OCI-LY7 (cell line): ENCODE results near the gene CTDSPL. TPM values are rescaled to one million over a fixed set of nuclear protein-coding genes. Genes with fewer than 3 reads are reported as not detected.

Source experiments
- BruUV-seq: library from RNA; stranded (reverse); fragments of 400-500 nt; replicated peaks from 2 replicates; lab custom pipeline; 2021; lab: Mats Ljungman, UMichigan
- CTCF ChIA-PET: fragments of 300-600 bp; sonication (Branson Sonifier 250); formaldehyde crosslinking; loops from one replicate; lab custom pipeline; 2022; ENCODE audit warnings: antibody characterized with exemption; ENCODE audit not compliant: unreplicated experiment; lab: Charles Lee
- POLR2A ChIA-PET: fragments of 300-600 bp; sonication (Branson Sonifier 250); formaldehyde crosslinking; loops from one replicate; lab custom pipeline; 2022; ENCODE audit warnings: antibody characterized with exemption; lab: Charles Lee
- DNase-seq: peaks from one replicate; pipeline ENCODE4 v3.0.0-alpha.2; 2015; ENCODE audit warnings: low spot score
- H2AFZ ChIP-seq: fragments of 200-600 bp; sonication (generic), shearing (Covaris generic); 2 replicates; pipeline ENCODE4 v1.6.1; 2014; ENCODE audit warnings: mild to moderate bottlenecking, antibody characterized with exemption, low read length, moderate library complexity
- H3K27ac ChIP-seq: fragments of 200-600 bp; sonication (generic); 2 replicates; pipeline ENCODE4 v1.5.1; 2014; ENCODE audit warnings: mixed run types, low read depth, mild to moderate bottlenecking, moderate library complexity, low read length, inconsistent platforms; ENCODE audit not compliant: poor library complexity, severe bottlenecking
- H3K36me3 ChIP-seq: fragments of 200-600 bp; sonication (generic); 2 replicates; pipeline ENCODE4 v1.6.1; 2014; ENCODE audit warnings: mild to moderate bottlenecking, antibody characterized with exemption, low read length, moderate library complexity, mixed read lengths; ENCODE audit not compliant: insufficient read depth
- H3K4me1 ChIP-seq: fragments of 200-600 bp; sonication (generic); 2 replicates; pipeline ENCODE4 v1.5.1; 2014; ENCODE audit warnings: mild to moderate bottlenecking, low read length; ENCODE audit not compliant: insufficient read depth, poor library complexity, severe bottlenecking
- H3K4me2 ChIP-seq: fragments of 200-600 bp; sonication (generic); 2 replicates; pipeline ENCODE4 v1.6.1; 2014; ENCODE audit warnings: mild to moderate bottlenecking, low read length
- H3K4me3 ChIP-seq: fragments of 200-600 bp; sonication (generic); 2 replicates; pipeline ENCODE4 v1.5.1; 2014; ENCODE audit warnings: mild to moderate bottlenecking, low read depth, low read length; ENCODE audit not compliant: poor library complexity, severe bottlenecking
- H3K79me2 ChIP-seq: fragments of 200-600 bp; sonication (generic); 2 replicates; pipeline ENCODE4 v1.6.1; 2016; ENCODE audit warnings: low read depth, mild to moderate bottlenecking, low read length, moderate library complexity, mixed read lengths; ENCODE audit not compliant: insufficient read depth
- H3K9me2 ChIP-seq: fragments of 200-600 bp; sonication (generic); 2 replicates; pipeline ENCODE4 v1.6.1; 2016; ENCODE audit warnings: mild to moderate bottlenecking, low read length, mixed read lengths; ENCODE audit not compliant: insufficient read depth
- H3K9me3 ChIP-seq: fragments of 200-600 bp; sonication (generic); 2 replicates; pipeline ENCODE4 v1.6.1; 2014; ENCODE audit warnings: mild to moderate bottlenecking, mixed run types, low read length, mixed read lengths
- H4K20me1 ChIP-seq: fragments of 200-600 bp; sonication (generic); 2 replicates; pipeline ENCODE4 v1.6.1; 2014; ENCODE audit warnings: mild to moderate bottlenecking, antibody characterized with exemption, low read length, moderate library complexity, mixed read lengths; ENCODE audit not compliant: insufficient read depth
- EZH2phosphoT487 ChIP-seq: fragments of 200-600 bp; sonication (generic); IDR thresholded peaks from 2 replicates; pipeline ENCODE4 v1.6.1; 2018; ENCODE audit warnings: low read depth, borderline replicate concordance, mild to moderate bottlenecking, mixed run types, antibody characterized with exemption, low read length, moderate library complexity, mixed read lengths
- intact Hi-C: fragments of 100-400 bp; cut with micrococcal nuclease; formaldehyde crosslinking; loops from one replicate; pipeline ENCODE4 v1.10.0; 2022; ENCODE audit not compliant: unreplicated experiment
- total RNA-seq, 2 experiments: library from RNA; depleted of rRNA in 1 of 2; stranded (reverse); fragments of >200 nt in 1 of 2; shearing (Covaris generic) in 1 of 2; gene quantifications; 2 replicates each; pipeline ENCODE4 v1.2.3, GENCODE V29; 2014 to 2022
- TF ChIP-seq, protein P1 (sequence below): fragments of 200-600 bp; sonication (generic); conservative IDR thresholded peaks from 2 replicates; pipeline ENCODE4 v1.5.1; 2014; ENCODE audit warnings: mild to moderate bottlenecking, antibody characterized with exemption, low read length, moderate library complexity, mixed read lengths

The CTDSPL gene
- total RNA-seq, 2 experiments from 2014 or later, result 0.38 TPM; not detected in 1

DNA sequence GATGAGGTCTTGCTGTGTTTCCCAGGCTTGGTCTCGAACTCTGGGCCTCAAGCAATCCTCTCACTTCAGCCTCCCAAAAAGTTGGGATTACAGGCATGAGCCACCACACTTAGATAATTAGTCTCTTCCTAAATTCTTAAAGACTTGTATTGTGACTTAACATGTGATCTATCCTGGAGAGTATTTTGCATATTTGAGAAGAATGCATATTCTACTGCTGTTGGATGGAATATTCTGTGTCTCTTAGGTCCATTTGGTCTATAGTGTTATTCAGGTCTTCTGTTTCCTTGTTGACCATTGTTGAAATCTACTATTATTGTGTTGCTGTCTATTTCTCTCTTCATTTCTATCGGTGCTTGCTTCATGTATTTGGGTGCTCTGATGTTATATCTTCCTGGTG lies 68.8 kb downstream of the CTDSPL start:
- no peak overlapping the region for H3K27ac ChIP-seq
- no peak overlapping the region for H3K4me2 ChIP-seq
- H3K9me3 ChIP-seq, result no peaks in the 10 kb centered on the region
- no TSS peak for BruUV-seq
- POLR2A ChIA-PET, result no interaction called here
- H3K79me2 ChIP-seq, result no peaks in the 10 kb centered on the region
- H2AFZ ChIP-seq, result no peak overlapping the region
- DNase-seq, result no peak
- CTCF ChIA-PET, result interaction anchor here (1.1 kb wide), 1 partner anchor 11 kb away, joined by 8 read pairs; no protein-coding TSS in a partner anchor
- intact Hi-C loops, result no loop called here
- no peaks in the 10 kb centered on the region for H3K9me2 ChIP-seq
- H3K36me3 ChIP-seq, result no peaks in the 10 kb centered on the region
- TF ChIP-seq, protein P1, sequence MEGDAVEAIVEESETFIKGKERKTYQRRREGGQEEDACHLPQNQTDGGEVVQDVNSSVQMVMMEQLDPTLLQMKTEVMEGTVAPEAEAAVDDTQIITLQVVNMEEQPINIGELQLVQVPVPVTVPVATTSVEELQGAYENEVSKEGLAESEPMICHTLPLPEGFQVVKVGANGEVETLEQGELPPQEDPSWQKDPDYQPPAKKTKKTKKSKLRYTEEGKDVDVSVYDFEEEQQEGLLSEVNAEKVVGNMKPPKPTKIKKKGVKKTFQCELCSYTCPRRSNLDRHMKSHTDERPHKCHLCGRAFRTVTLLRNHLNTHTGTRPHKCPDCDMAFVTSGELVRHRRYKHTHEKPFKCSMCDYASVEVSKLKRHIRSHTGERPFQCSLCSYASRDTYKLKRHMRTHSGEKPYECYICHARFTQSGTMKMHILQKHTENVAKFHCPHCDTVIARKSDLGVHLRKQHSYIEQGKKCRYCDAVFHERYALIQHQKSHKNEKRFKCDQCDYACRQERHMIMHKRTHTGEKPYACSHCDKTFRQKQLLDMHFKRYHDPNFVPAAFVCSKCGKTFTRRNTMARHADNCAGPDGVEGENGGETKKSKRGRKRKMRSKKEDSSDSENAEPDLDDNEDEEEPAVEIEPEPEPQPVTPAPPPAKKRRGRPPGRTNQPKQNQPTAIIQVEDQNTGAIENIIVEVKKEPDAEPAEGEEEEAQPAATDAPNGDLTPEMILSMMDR, result no peak
- TF ChIP-seq EZH2phosphoT487, result no peak
- H4K20me1 ChIP-seq, result no peaks in the 10 kb centered on the region
- no peak overlapping the region for H3K4me3 ChIP-seq
- peaks cover 6% of the 10 kb centered on the region for H3K4me1 ChIP-seq

DNA sequence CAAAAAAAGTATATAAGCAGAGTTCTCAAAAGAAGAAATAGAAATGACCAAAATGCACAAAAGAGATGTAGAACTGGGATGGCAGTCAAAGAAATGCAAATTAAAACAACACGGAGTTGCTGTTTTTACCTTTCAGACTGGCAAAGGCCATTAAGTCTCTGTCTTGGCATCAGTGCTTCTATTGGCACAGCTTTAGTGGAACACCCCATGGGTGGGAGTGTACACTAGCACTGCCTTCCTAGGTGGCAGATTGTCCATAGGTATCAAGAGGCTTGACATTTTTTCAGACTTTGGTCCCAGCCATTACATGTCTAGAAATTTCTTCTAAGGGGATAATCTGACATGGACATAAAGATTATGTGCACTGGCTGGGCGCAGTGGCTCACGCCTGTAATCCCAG lies 70.8 kb downstream of the CTDSPL start:
- TF ChIP-seq, protein P1, result no peak
- TF ChIP-seq EZH2phosphoT487, result no peak

DNA sequence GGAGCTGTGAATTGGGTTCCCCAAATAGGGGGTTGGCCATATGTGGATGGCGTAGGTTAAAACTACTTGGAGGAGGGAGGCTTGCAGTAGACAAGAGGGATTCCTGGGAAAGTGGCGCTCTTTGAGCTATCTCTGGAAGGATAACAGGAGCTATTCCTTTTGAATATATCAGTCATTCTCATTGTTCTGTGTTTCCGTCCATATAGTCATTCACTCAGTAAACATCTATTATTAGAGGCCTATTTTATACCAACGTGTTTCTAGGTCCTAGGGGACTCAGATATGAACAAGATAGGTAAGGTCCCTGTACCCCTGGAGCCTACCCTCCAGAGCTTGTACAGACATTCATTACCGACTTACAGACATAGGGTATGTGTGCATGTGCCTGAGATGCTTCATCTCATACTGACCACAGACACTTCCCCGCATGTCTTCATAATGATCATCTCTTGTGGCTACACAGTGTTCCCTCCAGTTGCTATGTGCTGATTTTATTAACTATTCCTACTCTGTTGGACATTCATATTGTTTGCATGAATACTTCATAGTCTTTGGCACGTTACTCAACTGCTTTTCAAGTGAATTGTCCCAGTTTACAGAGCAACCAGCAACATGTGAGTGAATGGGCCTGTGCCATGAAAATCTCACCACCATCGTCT lies 73.1 kb downstream of the CTDSPL start:
- ChIA-PET POLR2A (no interaction called here), CTCF (no interaction called here)
- TF ChIP-seq, protein P1, result no peak
- TF ChIP-seq EZH2phosphoT487, result no peak
- Histone ChIP-seq H2AFZ (peak overlapping the region; percentile 64), H3K4me3 (no peak overlapping the region), H3K79me2 (no peaks in the 10 kb centered on the region), H3K9me2 (no peaks in the 10 kb centered on the region), H3K36me3 (no peaks in the 10 kb centered on the region), H3K4me2 (no peak overlapping the region), H3K27ac (no peak overlapping the region), H4K20me1 (no peaks in the 10 kb centered on the region), H3K4me1 (peaks cover 9% of the 10 kb centered on the region), H3K9me3 (no peaks in the 10 kb centered on the region)
- DNase-seq, result no peak
- BruUV-seq, result no TSS peak
- intact Hi-C loops, result no loop called here

More for the DNA sequence above, 70.8 kb downstream of the CTDSPL start:
- H3K4me1 ChIP-seq, result peaks cover 9% of the 10 kb centered on the region
- H3K9me2 ChIP-seq, result no peaks in the 10 kb centered on the region
- no peaks in the 10 kb centered on the region for H3K79me2 ChIP-seq
- no peaks in the 10 kb centered on the region for H4K20me1 ChIP-seq
- H3K4me2 ChIP-seq, result no peak overlapping the region
- no TSS peak for BruUV-seq
- no peak for DNase-seq
- POLR2A ChIA-PET, result no interaction called here
- H3K27ac ChIP-seq, result no peak overlapping the region
- intact Hi-C loops, result no loop called here
- CTCF ChIA-PET, result no interaction called here
- no peaks in the 10 kb centered on the region for H3K9me3 ChIP-seq
- H3K36me3 ChIP-seq, result no peaks in the 10 kb centered on the region
- H2AFZ ChIP-seq, result no peak overlapping the region
- no peak overlapping the region for H3K4me3 ChIP-seq
